Measurements from ENCODE around the gene UBTF. TPM values are rescaled to one million over a fixed set of nuclear protein-coding genes. Genes with fewer than 3 reads are reported as not detected.

Gene UBTF
- total RNA-seq, 1 donor from 2014 or later: 25.1 TPM

DNA sequence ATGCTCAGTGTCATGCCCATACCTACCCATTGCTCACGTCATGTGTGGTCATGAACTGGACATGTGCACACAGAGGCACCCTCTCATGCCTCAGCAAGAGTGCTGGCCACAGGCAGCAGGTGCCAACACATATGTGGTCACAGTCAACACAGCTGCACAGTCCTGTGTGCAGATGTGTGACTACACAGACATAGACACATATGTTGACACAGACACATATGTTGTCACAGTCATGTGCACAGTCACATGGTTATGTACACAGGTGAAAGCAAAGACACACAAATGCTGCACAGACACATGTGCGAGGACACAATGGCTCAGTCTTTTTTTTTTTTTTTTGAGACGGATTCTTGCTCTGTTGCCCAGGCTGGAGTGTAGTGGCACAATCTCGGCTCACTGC lies 37.2 kb upstream of the UBTF start:
- Histone ChIP-seq H3K27me3 (no peaks in the 10 kb centered on the region), H3K9me3 (no peaks in the 10 kb centered on the region), H3K36me3 (no peaks in the 10 kb centered on the region), H3K4me3 (no peak overlapping the region), H3K27ac (no peak overlapping the region), H3K4me1 (no peaks in the 10 kb centered on the region)
- TF ChIP-seq CTCF (IDR thresholded peaks at IDR 0.05): no peak
- no peak for DNase-seq (ENCODE audit: low spot score in 2 of 2)
- intact Hi-C loops (cut with DNase I): no loop called here

DNA sequence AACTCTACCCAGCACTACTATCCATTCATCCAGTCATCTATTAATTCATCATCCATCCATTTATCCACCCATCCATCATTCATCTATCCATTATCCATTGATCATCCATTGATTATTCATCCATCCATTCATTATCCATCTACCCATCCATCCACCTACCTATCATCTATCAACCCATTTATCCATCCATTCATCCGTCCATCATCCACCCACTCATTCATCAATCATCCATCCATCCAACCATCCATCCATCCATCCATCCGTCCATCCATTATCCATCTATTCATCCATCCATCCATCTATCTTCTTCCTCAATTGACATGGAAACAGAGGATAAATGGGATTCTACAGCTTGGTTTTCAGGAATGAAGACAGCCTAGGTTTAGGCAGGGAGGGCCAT lies 36.4 kb upstream of the UBTF start:
- no peak overlapping the region for H3K27ac ChIP-seq
- H3K36me3 ChIP-seq: no peaks in the 10 kb centered on the region
- no peak for DNase-seq (ENCODE audit: low spot score in 2 of 2)
- H3K4me3 ChIP-seq: no peak overlapping the region
- no peaks in the 10 kb centered on the region for H3K27me3 ChIP-seq
- no peaks in the 10 kb centered on the region for H3K4me1 ChIP-seq
- TF ChIP-seq CTCF (IDR thresholded peaks at IDR 0.05): no peak
- no peaks in the 10 kb centered on the region for H3K9me3 ChIP-seq
- intact Hi-C loops (cut with DNase I): no loop called here

- H3K27me3 ChIP-seq: no peaks in the 10 kb centered on the region
- no peaks in the 10 kb centered on the region for H3K36me3 ChIP-seq
- no peak overlapping the region for H3K27ac ChIP-seq
- no peak for TF ChIP-seq CTCF (IDR thresholded peaks at IDR 0.05)
- H3K4me1 ChIP-seq: no peaks in the 10 kb centered on the region
- DNase-seq (ENCODE audit: low spot score in 2 of 2): no peak
- no peak overlapping the region for H3K4me3 ChIP-seq
- intact Hi-C loops (cut with DNase I): no loop called here
- no peaks in the 10 kb centered on the region for H3K9me3 ChIP-seq
These were observed 35.1 kb upstream of the UBTF start for GRCh38 chr17:44254361-44255095.

GRCh38 chr17:44253006-44253405 lies 33.5 kb upstream of the UBTF start:
- no peak overlapping the region for H3K27ac ChIP-seq
- intact Hi-C loops (cut with DNase I): no loop called here
- no peaks in the 10 kb centered on the region for H3K4me1 ChIP-seq
- no peak for TF ChIP-seq CTCF (IDR thresholded peaks at IDR 0.05)
- no peak overlapping the region for H3K4me3 ChIP-seq
- H3K9me3 ChIP-seq: no peaks in the 10 kb centered on the region
- H3K36me3 ChIP-seq: no peaks in the 10 kb centered on the region
- no peaks in the 10 kb centered on the region for H3K27me3 ChIP-seq
- DNase-seq (ENCODE audit: low spot score in 2 of 2): no peak

GRCh38 chr17:44251062-44251461 lies 31.6 kb upstream of the UBTF start:
- DNase-seq (ENCODE audit: low spot score in 2 of 2): no peak
- Histone ChIP-seq H3K4me1 (peaks cover 3 to 6% of the 10 kb centered on the region in 2 donors), H3K36me3 (no peaks in the 10 kb centered on the region), H3K4me3 (no peak overlapping the region), H3K9me3 (no peaks in the 10 kb centered on the region), H3K27me3 (no peaks in the 10 kb centered on the region), H3K27ac (no peak overlapping the region)
- intact Hi-C loops (cut with DNase I): no loop called here
- TF ChIP-seq CTCF (IDR thresholded peaks at IDR 0.05): no peak
